HG03571 (cell line): ENCODE data around the gene STX4.
A peak's percentile ranks its signal among the peaks of the same experiment; 100 is the strongest.
"Not testable (repeated sequence)": the region's sequence is repeated elsewhere in the genome, so short reads cannot be mapped to it uniquely, and the experiment has no call there.

Experiments
- ATAC-seq: cut with Tn5 transposase; IDR thresholded peaks from one replicate; pipeline ENCODE4 v1.9.1; 2021; ENCODE audit not compliant: unreplicated experiment

The STX4 gene

GRCh38 chr16:31017756-31018155, 15.6 kb upstream of the STX4 start:
- ATAC-seq, result not testable (repeated sequence)

DNA sequence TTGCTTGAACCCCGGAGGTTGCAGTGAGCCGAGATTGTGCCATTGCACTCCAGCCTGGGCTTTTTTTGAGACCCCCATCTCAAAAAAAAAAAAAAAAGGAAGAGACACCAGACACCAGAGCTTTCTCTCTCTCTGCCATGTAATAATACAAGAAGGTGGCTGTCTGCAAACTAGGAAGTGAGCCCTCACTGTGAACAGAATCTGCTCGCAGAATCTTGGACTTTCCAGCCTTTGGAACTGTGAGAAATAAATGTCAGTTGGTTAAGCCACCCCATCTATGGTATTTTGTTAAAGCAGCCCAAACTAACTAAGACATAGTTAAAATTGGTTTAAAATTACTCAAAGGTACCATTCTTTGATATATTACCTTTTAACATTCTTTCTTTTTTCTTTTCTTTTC, 12.8 kb upstream of the STX4 start:
- no peak for ATAC-seq

DNA sequence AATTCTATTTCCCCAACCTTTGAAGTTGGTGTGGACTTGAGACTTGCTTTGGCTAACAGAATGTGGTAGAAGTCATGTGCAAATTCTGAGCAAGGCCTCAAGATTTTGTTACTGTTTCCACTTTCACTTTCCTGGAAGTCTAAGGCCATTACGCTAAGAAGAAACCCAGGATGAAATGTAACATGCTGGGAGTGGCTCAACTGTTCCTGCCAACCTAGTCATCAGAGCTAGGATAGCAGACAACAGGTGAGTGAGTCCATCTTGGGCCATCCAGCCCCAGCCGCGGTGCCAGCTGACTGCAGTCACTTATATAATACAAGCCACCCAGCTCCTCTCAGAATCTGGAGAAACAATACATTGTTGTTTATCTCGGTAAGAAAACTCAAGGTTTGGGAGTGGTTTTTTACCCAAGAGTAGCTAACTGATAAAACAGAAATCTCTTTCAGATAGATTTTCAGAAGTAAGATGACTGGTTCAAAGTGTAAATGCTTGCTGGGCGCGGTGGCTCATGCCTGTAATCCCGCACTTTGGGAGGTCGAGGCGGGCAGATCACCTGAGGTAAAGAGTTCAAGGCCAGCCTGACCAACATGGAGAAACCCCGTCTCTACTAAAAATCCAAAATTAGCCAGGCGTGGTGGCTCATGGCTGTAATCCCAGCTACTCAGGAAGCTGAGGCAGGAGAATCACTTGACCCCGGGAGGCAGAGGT, 10.7 kb upstream of the STX4 start:
- ATAC-seq, result no peak

DNA sequence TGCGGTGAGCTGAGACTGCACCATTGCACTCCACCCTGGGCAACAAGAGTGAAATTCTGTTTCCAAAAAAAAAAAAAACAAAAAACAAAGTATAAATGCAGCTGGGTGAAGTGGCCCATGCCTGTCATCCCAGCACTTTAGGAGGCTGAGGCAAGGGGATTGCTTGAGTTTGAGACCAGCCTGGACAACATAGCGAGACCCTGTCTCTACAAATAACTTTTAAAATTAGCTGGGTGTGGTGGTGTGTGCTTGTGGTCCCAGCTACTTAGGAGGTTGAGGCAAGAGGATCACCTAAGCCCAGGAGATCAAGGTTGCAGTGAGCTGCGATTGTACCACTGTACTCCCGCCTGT, 10.1 kb upstream of the STX4 start:
- ATAC-seq, result no peak

- ATAC-seq, result no peak
Measured at GRCh38 chr16:31023627-31024226, 9.6 kb upstream of the STX4 start.

DNA sequence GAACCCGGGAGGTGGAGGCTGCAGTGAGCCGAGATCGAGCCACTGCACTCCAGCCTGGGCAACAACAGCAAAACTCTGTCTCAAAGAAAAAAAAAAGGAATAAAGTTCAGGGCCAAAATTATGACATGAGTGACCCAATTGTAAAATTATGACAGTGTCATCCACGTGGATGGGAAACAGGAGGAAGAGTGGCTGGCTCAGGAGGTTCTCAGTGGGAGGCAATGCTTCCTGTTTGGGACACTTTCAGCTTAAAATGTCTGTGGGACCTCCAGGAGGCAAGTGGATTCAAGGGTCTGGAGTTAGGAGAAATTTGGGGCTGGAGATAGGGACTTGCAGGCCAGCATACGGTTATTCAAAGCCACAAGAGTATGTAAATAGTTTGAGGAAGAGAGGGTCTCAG, 8.0 kb upstream of the STX4 start:
- no peak for ATAC-seq

DNA sequence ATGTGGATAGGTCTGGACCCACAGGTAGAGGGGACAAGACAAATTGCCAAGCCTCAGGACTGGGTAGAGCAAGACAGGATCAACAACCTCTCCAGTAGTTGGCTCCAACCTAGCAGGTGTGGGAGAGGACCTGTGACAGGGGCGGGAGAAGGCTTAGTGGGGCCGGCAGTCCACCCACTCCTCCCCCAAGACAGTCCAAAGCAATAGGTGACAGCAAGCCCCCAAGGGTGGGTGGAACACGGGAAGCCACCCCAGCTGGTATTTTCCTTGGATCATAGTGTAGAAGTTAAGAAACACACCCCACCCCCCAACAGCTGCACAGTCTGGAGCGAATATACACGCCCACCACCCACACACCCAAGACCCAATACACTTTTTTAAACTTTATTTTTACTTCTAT, 4.1 kb upstream of the STX4 start:
- no peak for ATAC-seq

GRCh38 chr16:31031276-31031675, 2.1 kb upstream of the STX4 start:
- no peak for ATAC-seq

GRCh38 chr16:31033709-31034492, 543 bp downstream of the STX4 start:
- ATAC-seq, result peak; percentile 42

- no peak for ATAC-seq
Measured at GRCh38 chr16:31036691-31037090, 3.3 kb downstream of the STX4 start.

- ATAC-seq, result no peak
Measured at GRCh38 chr16:31038993-31039392, 5.6 kb downstream of the STX4 start.

GRCh38 chr16:31042866-31043265, 9.5 kb downstream of the STX4 start:
- no peak for ATAC-seq

GRCh38 chr16:31043352-31043751, 10.0 kb downstream of the STX4 start:
- no peak for ATAC-seq

- no peak for ATAC-seq
Measured at GRCh38 chr16:31043898-31044481, 10.6 kb downstream of the STX4 start.

- no peak for ATAC-seq
Measured at GRCh38 chr16:31050280-31051030, 17.1 kb downstream of the STX4 start.

GRCh38 chr16:31052114-31052513, 18.8 kb downstream of the STX4 start:
- no peak for ATAC-seq

DNA sequence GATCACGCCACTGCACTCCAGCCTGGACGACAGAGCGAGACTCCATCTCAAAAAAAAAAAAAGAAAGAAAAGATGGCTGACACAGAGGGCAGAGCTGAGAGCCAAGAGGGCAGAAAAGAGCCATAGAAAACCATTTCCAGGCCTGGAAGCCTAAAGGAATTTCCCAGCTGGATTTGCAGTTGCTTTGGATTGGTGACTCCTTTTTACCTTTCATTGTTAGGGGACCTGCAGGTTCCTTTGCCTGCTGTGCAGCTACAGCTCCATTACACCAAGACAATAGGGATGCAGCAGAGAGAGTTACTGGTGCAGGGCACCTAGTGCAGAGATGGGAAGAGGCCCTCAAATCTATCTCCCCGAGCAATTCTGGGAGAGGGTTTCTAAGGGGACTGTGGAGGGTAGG, 22.3 kb downstream of the STX4 start:
- no peak for ATAC-seq

DNA sequence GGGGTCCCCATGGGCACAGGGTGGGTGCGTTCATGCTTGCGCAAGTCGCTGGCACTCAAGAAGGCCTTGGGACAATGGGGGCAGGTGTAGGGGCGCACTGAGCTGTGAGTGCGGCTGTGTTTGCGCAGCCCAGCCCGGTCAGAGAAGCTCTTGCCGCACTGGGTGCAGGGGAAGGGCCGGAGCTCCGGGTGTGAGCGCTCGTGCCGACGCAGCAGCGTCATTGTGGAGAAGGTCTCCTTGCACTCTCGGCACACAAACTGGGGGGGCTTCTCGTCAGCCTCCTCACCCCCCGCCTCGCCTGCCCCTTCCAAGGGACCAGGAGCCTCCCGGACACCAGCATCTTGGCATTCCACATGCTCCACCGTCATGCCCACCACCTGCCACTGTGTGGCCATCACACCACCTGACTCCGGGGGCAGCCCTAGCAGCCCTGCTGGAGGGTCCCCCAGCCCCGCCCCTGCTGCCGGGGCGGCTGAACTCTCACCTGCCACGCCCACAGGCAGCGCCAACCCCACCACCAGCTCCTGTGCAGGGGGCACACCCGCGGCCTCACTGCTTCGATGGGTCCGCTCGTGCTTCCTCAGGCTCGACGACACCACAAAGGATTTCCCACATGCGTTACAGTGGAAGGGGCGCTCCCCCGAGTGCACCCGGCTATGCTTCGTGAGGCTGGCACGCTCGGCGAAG, 27.9 kb downstream of the STX4 start:
- ATAC-seq, result no peak

DNA sequence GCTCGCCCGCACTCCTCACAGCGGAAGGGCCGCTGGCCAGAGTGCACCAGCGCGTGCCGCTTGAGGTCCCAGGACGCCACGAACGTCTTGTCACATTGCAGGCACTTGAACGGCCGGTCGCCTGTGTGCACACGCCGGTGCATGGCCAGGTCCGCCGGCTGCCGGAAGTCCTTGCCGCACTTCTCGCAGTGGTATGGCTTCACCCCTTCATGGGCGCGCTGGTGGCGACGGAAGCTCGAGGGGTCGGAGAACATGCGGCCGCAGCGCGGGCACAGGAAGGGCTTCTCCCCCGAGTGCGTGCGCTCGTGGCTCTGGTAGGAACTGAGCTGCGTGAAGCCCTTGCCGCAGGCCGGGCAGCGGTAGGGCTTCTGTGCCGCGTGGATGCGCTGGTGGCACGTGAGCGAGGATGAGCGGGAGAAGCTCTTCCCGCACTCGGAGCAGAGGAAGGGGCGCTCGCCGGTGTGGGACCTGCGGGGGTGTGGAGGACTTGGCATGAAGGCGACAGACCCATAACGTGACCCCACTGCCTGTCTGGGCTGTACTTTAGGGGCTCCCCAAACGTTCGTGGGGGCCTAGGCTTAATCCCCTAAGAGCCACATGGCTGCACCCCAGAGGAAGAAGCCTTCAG, 28.6 kb downstream of the STX4 start:
- ATAC-seq, result no peak

- ATAC-seq, result no peak
Measured at GRCh38 chr16:31063495-31063842, 30.1 kb downstream of the STX4 start.
